HG02678 (cell line): ENCODE measurements around the gene RAB13.

Source experiments
- ATAC-seq: cut with Tn5 transposase; IDR thresholded peaks from one replicate; pipeline ENCODE4 v1.9.1; 2021; ENCODE audit warnings: mild to moderate bottlenecking, moderate library complexity; ENCODE audit not compliant: unreplicated experiment

The RAB13 gene

DNA sequence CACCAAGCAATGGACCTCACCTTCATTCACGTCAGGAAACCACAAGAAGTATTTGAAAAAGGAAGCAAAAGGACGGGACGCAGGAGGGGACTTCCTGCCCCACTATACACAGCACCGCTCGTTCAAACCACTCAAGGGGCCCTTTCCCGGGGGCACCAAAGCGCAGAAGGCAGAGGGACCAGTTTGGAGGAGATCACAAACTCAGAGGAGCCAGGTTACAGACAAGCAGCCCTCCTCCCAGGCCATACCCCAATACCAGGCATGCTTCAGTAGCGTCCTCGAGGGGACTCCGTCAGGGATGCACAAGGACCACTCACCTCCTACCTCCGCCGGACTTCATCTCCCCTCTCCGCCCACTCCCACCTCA lies 28.4 kb downstream of the RAB13 start:
- ATAC-seq: peak; percentile 12

GRCh38 chr1:153956997-153957715 lies 29.0 kb downstream of the RAB13 start:
- no peak for ATAC-seq

- ATAC-seq: no peak
Observed at GRCh38 chr1:153954826-153955225, 31.3 kb downstream of the RAB13 start.

GRCh38 chr1:153953859-153954365 lies 32.2 kb downstream of the RAB13 start:
- no peak for ATAC-seq

DNA sequence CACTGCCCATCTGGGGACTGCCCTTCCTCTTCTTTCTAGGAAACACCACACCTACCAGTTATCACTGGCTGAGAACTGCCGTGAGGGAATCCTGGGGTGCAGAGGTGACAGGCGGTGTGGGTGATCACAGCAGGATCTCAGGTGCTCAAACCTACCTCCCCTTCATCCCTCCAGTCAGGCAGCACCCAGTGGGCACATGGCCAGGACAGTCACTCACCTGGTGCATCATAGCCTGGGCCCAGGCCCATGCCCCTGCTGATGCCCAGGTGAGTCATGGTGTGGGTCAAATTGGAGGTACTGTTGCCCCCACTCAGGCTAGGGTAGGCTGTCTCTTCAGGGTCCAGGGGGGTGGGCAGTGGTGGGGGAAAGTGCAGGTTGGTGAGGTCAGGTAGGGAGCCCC lies 34.3 kb downstream of the RAB13 start:
- no peak for ATAC-seq

GRCh38 chr1:153951183-153951582 lies 35.0 kb downstream of the RAB13 start:
- ATAC-seq: no peak

DNA sequence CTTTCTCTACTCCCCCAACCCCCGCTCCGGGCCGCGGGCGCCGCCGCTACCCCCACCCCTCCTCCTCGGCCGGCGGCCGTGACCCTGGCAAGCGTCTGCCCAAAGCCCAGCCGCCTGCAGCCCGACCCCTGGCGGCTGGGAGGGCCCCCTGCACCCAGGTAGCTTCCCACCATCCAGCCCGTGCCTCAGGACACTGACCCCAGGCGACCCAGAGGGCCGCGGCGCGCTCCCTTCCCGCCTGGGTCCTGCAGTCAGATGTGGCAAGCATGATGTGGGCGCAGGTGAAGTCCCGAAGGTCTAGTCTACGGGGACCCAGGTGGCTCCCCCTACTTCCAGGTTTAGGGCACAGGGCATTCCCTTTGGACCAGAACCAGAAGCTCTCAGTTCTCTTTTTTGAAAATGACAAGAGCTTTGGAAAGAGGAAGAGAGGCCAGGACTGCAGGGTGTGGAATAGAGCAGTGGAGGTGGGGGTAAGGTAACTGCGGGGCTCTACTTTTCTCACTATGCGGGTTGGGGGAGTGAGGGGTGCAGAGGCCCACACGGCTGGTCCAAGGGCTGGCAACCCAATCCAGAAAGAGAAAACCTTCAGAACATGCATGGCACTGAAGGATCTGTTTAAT lies 39.4 kb downstream of the RAB13 start, which contains the start of gene DENND4B:
TSS of gene DENND4B (minus strand) at position 97 of the 620 bp plus-strand sequence. CDS start 2,344 bp downstream, outside the sequence.
- ATAC-seq: peak; percentile 75

GRCh38 chr1:153945795-153946621 lies 40.1 kb downstream of the RAB13 start:
- peak; percentile 69 for ATAC-seq

DNA sequence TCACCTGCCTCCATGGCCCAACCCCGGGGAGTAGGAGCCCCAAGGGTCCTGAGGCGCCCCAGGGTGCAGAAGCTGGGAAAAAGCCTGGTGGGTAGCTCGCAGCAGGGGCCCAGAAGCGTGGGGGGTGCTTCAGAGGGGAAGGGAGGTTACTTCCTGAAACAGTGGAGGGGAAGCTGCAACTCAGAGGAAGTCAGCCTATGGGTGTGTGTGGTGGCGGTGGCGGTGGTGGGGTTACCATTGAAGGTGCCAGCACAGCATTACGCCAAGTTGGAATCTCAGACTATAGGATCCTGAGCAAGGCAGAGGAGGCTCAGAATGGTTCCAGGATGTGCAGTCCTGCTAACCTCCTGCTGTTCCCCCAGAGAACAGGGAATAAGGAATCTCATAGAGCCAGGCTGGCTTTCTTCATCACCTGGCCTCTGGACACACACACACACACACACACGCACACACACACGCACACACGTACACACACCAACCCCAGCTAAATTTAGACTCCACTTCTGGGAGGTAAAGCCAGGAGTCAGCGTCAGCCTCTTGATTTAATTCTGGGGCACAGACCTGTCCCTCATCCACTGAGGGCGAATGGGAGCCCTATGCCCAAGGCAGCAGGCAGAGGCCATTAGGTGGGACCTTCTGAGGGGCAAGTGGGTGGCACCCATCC lies 40.9 kb downstream of the RAB13 start:
- ATAC-seq: peak; percentile 20

- no peak for ATAC-seq
Observed at GRCh38 chr1:153944827-153945117, 41.4 kb downstream of the RAB13 start.

DNA sequence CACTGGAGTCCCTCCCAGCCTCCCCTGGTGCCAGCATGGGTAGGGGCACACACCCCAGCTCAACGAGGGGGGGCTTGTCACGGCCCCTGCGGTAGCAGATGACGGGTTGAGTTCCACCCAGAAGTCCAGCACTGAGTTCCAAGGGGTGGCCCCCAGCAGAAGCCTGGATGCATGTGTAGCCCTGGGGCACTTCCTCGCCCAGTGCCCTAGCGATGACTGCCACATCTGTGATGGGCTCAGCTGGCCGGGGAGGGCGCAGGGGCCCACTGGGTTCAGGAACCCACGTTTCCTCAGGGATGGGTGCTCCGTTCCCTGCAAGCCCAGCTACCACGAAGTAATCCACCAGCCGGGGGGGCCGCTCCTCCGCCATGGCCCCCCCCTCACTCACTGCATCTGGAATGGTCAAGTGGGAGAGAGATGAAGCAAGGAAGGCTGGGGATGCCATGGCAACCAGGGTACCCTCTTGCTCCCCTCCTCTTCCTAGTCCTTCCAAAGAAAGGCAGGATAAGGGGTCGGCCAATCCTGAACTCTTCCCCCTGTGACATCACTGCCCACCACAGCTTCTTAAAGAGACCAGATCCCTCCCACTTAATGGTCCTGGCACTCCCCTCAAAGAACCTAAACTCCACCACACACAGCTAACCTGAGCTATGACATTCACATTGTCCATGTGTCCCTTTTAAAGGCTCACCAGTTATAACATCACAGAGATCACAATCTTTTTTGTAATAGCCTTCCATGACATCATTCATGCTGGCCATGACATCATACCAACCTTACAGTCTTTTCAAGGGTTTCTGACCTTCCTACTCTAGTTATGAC lies 41.9 kb downstream of the RAB13 start:
- no peak for ATAC-seq

DNA sequence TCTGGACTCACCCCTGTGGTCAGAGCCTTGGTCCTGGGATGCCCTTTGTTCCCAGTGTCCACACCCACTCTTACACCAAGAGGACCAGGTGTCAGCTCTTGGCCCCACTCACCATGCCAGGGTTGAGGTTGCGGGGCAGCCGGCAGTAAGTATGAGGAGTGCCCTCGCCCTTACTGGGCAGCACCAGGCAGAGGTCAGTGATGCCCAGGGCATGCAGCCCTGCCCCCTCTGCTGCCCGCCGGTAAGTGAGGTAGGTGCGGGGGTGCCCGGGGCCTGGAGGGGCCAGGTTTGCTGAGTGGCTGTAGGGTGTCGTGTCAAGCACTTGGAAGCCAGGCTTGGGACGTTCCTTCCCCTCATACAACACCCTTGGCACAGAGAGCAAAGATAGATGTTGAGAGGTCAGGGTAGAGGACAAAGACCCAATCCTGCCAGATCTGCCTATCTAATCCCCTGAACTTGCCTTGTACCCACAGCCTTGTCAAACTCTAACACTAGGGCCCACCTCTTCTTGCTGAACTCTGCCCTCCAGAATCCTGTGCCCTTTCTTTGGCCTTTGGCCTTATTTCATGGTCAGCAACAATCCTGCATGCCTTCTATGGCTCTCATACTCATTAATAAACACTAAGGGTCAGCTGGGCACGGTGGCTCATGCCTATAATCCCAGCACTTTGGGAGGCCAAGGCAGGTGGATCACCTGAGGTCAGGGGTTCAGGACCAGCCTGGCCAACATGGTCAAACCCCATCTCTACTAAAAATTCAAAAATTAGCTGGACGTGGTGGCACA lies 43.2 kb downstream of the RAB13 start:
- ATAC-seq: no peak

- ATAC-seq: no peak
Observed at GRCh38 chr1:153941826-153942725, 44.1 kb downstream of the RAB13 start.

- no peak for ATAC-seq
Observed at GRCh38 chr1:153940756-153941155, 45.4 kb downstream of the RAB13 start.

DNA sequence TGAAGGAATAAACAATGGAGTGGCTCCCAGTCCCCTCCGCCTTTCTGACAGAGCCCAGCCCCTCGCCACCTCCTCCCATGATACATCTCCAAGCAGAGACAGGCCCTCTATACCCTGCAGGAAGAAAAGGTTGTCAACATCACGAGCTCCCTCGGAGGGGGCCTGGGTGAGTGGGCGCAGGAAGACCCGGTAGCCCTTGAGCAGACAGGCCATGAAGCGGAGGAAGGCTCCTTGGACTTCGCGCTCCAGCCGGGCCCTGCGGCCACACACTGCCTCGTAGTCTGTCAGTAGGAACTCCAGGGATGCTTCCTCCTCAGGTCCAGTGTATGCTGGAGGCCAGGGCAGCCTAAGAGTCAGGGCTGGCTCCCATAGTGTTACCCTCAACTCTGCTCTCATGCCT lies 46.7 kb downstream of the RAB13 start:
- ATAC-seq: no peak

DNA sequence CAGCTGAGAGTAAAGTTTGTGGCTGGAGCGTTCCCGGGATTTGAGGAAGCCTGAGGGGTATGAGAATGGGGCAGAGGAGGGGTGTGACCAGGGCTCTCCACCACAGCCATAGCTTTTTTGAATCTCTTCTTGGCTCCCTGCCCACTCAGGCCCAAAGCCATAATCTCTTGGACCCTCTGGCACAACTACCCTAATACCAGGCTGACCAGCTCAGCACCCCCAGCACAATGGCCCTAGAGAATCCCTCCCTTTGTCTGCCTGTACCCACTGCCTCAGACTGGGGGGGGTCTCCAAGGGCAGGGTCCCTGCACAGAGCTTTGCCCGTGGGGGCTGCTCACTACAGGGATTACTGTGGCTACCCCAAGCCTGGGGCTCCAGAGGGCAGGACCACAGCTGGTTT lies 47.1 kb downstream of the RAB13 start:
- no peak for ATAC-seq

DNA sequence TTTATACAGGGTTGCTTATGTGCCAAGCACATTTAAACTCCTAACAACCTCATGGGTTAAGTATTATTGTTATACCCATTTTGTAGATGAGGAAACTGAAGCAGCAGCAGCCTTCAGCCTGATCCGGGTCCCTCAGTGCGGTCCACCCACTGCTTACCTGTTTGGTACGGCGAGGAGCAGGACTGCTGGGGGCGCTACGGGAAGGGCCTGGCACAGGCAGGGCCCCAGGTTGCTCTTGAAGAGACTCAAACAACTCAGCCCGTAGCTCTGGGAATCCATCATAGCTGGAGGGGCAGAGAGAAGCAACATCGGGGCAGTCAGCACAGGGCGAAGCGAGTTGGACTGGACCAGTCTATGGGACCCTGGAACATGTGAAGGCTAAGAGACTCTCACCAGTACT lies 48.8 kb downstream of the RAB13 start:
- ATAC-seq: no peak

GRCh38 chr1:153936011-153936802 lies 49.9 kb downstream of the RAB13 start:
- no peak for ATAC-seq
